MM.1S (cell line): ENCODE measurements around the gene USP10.

Experiments used
- DNase-seq: peaks from one replicate; pipeline ENCODE4 v3.0.0-alpha.2; 2015
- H2AFZ ChIP-seq: fragments of 300-600 bp; sonication (generic); 2 replicates; pipeline ENCODE4 v1.6.0; 2016; ENCODE audit warnings: antibody characterized with exemption, low read length
- H3F3A ChIP-seq: fragments of 300-600 bp; sonication (generic); 2 replicates; pipeline ENCODE4 v1.6.1; 2016; ENCODE audit warnings: mild to moderate bottlenecking, antibody characterized with exemption, low read length, moderate library complexity, mixed read lengths; ENCODE audit not compliant: insufficient read depth
- H3K27ac ChIP-seq: fragments of 300-600 bp; sonication (generic); 2 replicates; pipeline ENCODE4 v1.5.1; 2016; ENCODE audit warnings: mild to moderate bottlenecking, low read length
- H3K27me3 ChIP-seq: fragments of 300-600 bp; sonication (generic); replicated peaks from 2 replicates; pipeline ENCODE4 v1.6.0; 2016; ENCODE audit warnings: low read length; ENCODE audit not compliant: insufficient read depth
- H3K36me3 ChIP-seq: fragments of 300-600 bp; sonication (generic); replicated peaks from 2 replicates; pipeline ENCODE4 v1.6.1; 2016; ENCODE audit warnings: mild to moderate bottlenecking, low read length, mixed read lengths; ENCODE audit not compliant: insufficient read depth
- H3K4me1 ChIP-seq: fragments of 300-600 bp; sonication (generic); 2 replicates; pipeline ENCODE4 v1.6.1; 2016; ENCODE audit warnings: low read length, mixed read lengths
- H3K4me2 ChIP-seq: fragments of 300-600 bp; sonication (generic); 2 replicates; pipeline ENCODE4 v1.6.0; 2016; ENCODE audit warnings: low read depth, low read length
- H3K4me3 ChIP-seq: fragments of 300-600 bp; sonication (generic); 2 replicates; pipeline ENCODE4 v1.5.1; 2016; ENCODE audit warnings: low read length, mixed read lengths
- H3K79me2 ChIP-seq: fragments of 300-600 bp; sonication (generic); 2 replicates; pipeline ENCODE4 v1.6.1; 2016; ENCODE audit warnings: mixed run types, low read length, mixed read lengths
- H3K9ac ChIP-seq: fragments of 300-600 bp; sonication (generic); 2 replicates; pipeline ENCODE4 v1.6.1; 2016; ENCODE audit warnings: low read length, mixed read lengths
- H3K9me2 ChIP-seq: fragments of 300-600 bp; sonication (generic); replicated peaks from 2 replicates; pipeline ENCODE4 v1.6.1; 2016; ENCODE audit warnings: mild to moderate bottlenecking, low read length, mixed read lengths; ENCODE audit not compliant: insufficient read depth
- H3K9me3 ChIP-seq: fragments of 300-600 bp; sonication (generic); replicated peaks from 2 replicates; pipeline ENCODE4 v1.6.1; 2016; ENCODE audit warnings: mild to moderate bottlenecking, low read length, mixed read lengths; ENCODE audit not compliant: insufficient read depth
- H4K20me1 ChIP-seq: fragments of 300-600 bp; sonication (generic); 2 replicates; pipeline ENCODE4 v1.6.1; 2016; ENCODE audit warnings: mild to moderate bottlenecking, low read length, moderate library complexity, mixed read lengths; ENCODE audit not compliant: insufficient read depth
- EZH2 ChIP-seq: fragments of 300-600 bp; sonication (generic); optimal IDR thresholded peaks from 2 replicates; pipeline ENCODE3; 2017; ENCODE audit warnings: low read depth, mild to moderate bottlenecking, antibody characterized with exemption, low read length, mixed read lengths
- EZH2phosphoT487 ChIP-seq: fragments of 300-600 bp; sonication (generic); IDR thresholded peaks from 2 replicates; pipeline ENCODE4 v1.6.1; 2018; ENCODE audit warnings: antibody characterized with exemption, low read length
- TF ChIP-seq, protein P1 (sequence below): fragments of 300-600 bp; sonication (generic); IDR thresholded peaks from 2 replicates; pipeline ENCODE4 v1.5.1; 2016; ENCODE audit warnings: antibody characterized with exemption, low read length, mixed read lengths

Gene USP10

GRCh38 chr16:84825896-84826557 is 126.2 kb downstream of the USP10 start:
- Histone ChIP-seq H3K27me3 (peaks cover 68% of the 10 kb centered on the region), H3K4me2 (no peak overlapping the region), H3K9me2 (no peaks in the 10 kb centered on the region), H3K36me3 (no peaks in the 10 kb centered on the region), H4K20me1 (no peaks in the 10 kb centered on the region), H3K79me2 (no peaks in the 10 kb centered on the region), H2AFZ (no peak overlapping the region), H3K27ac (no peak overlapping the region), H3F3A (no peaks in the 10 kb centered on the region), H3K4me1 (no peaks in the 10 kb centered on the region), H3K9me3 (no peaks in the 10 kb centered on the region), H3K9ac (no peak overlapping the region), H3K4me3 (no peak overlapping the region)
- DNase-seq: no peak
- TF ChIP-seq EZH2phosphoT487 (no peak), EZH2 (no peak)
- TF ChIP-seq, protein P1, sequence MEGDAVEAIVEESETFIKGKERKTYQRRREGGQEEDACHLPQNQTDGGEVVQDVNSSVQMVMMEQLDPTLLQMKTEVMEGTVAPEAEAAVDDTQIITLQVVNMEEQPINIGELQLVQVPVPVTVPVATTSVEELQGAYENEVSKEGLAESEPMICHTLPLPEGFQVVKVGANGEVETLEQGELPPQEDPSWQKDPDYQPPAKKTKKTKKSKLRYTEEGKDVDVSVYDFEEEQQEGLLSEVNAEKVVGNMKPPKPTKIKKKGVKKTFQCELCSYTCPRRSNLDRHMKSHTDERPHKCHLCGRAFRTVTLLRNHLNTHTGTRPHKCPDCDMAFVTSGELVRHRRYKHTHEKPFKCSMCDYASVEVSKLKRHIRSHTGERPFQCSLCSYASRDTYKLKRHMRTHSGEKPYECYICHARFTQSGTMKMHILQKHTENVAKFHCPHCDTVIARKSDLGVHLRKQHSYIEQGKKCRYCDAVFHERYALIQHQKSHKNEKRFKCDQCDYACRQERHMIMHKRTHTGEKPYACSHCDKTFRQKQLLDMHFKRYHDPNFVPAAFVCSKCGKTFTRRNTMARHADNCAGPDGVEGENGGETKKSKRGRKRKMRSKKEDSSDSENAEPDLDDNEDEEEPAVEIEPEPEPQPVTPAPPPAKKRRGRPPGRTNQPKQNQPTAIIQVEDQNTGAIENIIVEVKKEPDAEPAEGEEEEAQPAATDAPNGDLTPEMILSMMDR: no peak

DNA sequence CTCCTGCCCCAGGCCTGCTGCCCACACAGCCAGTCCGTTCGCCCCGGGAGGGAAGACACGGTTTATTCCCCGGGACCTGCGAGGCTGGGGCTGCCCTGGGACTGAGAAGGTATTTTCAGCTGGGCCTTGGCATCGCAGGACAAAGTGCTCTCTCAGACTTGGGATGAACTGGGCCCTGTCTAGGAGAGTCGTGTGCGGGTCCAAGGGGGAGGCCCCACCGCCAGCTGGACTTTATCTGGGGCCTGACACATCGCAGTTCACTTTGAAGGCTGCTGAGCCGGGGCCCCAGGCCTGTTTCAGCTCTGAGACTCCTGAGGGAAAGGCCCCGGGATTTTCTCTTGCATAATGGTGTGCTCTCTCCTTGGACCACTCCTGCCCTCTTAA is 126.8 kb downstream of the USP10 start:
- Histone ChIP-seq H2AFZ (no peak overlapping the region), H3K27ac (no peak overlapping the region), H3K9me2 (no peaks in the 10 kb centered on the region), H3K9ac (no peak overlapping the region), H4K20me1 (no peaks in the 10 kb centered on the region), H3K36me3 (no peaks in the 10 kb centered on the region), H3K4me1 (no peaks in the 10 kb centered on the region), H3K27me3 (peaks cover 68% of the 10 kb centered on the region), H3F3A (no peaks in the 10 kb centered on the region), H3K4me2 (no peak overlapping the region), H3K9me3 (no peaks in the 10 kb centered on the region), H3K4me3 (no peak overlapping the region), H3K79me2 (no peaks in the 10 kb centered on the region)
- TF ChIP-seq, protein P1: no peak
- TF ChIP-seq EZH2phosphoT487 (no peak), EZH2 (no peak)
- no peak for DNase-seq

DNA sequence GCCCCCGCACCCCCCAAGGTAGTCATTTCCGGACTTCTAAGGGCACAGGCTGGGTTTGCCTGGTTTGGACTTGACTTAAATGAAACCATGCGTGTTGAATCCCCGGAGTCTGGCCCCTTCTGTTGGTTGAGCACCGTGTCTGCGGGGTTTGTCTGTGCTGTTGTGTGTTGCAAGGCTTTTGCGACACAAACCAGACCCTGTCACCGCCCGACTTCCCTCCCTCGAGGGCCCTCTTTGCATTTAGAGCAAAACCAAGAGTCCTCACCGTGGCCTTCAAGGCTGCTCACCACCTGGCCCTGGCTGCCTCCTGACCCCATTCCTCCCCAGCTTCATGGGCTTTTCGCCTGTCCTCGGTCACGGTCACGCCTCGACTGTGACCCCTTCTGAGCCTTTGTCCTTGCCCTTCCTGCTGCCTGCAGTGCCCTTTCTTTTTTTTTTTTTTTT is 127.4 kb downstream of the USP10 start:
- Histone ChIP-seq H3K36me3 (no peaks in the 10 kb centered on the region), H3K27me3 (peaks cover 74% of the 10 kb centered on the region), H3K4me3 (no peak overlapping the region), H3K79me2 (no peaks in the 10 kb centered on the region), H2AFZ (no peak overlapping the region), H3F3A (no peaks in the 10 kb centered on the region), H3K9ac (no peak overlapping the region), H3K27ac (no peak overlapping the region), H4K20me1 (no peaks in the 10 kb centered on the region), H3K9me3 (no peaks in the 10 kb centered on the region), H3K9me2 (no peaks in the 10 kb centered on the region), H3K4me2 (no peak overlapping the region), H3K4me1 (no peaks in the 10 kb centered on the region)
- TF ChIP-seq EZH2phosphoT487: no peak
- no peak for TF ChIP-seq EZH2
- TF ChIP-seq, protein P1: no peak
- no peak for DNase-seq
